Prostate gland (tissue), 2 donors: ENCODE measurements around the gene KCTD15. TPM values are rescaled to one million over a fixed set of nuclear protein-coding genes. Genes with fewer than 3 reads are reported as not detected.
"Not testable (repeated sequence)": the region's sequence is repeated elsewhere in the genome, so short reads cannot be mapped to it uniquely, and the experiment has no call there.

ENCODE experiments used
- DNase-seq: peaks from one replicate; pipeline ENCODE4 v3.0.0-alpha.2; 2019; ENCODE audit warnings: low spot score
- H3K27ac ChIP-seq, 2 donors: fragments of 200-600 bp; sonication (generic); 2 replicates each; pipeline ENCODE4 v1.5.1; 2017 to 2019
- H3K27me3 ChIP-seq: fragments of 200-600 bp; sonication (generic); replicated peaks from 2 replicates; pipeline ENCODE4 v1.5.1; 2019; ENCODE audit not compliant: insufficient read depth
- H3K36me3 ChIP-seq, 2 donors: fragments of 200-600 bp; sonication (generic); 1 replicate in 1 of 2; 2 replicates in 1 of 2; pipeline versions ENCODE4 v1.5.1 to v1.8.1; 2017 to 2019
- H3K4me1 ChIP-seq: fragments of 200-600 bp; sonication (generic); replicated peaks from 2 replicates; pipeline ENCODE4 v1.5.1; 2019
- H3K4me3 ChIP-seq, 2 donors: fragments of 200-600 bp; sonication (generic); 2 replicates each; pipeline ENCODE4 v1.5.1; 2017 to 2019
- H3K9me3 ChIP-seq: fragments of 200-600 bp; sonication (generic); 2 replicates; pipeline ENCODE4 v1.5.1; 2017
- POLR2A ChIP-seq: fragments of 450-650 bp; IDR thresholded peaks from one replicate; pipeline ENCODE4 v1.6.1; 2016; ENCODE audit warnings: antibody characterized with exemption, mild to moderate bottlenecking
- POLR2AphosphoS5 ChIP-seq: sonication (generic); formaldehyde crosslinking; IDR thresholded peaks from one replicate; pipeline ENCODE4 v1.6.1; 2017; ENCODE audit warnings: antibody characterized with exemption
- WGBS: methylation state at CpG from one replicate; pipeline ENCODE4 v1.1.5; 2018; 5-methylcytosine and 5-hydroxymethylcytosine counted together
- intact Hi-C: fragments of 100-400 bp; cut with DNase I; formaldehyde crosslinking; loops from one replicate; pipeline ENCODE4 v1.14.2; 2022
- total RNA-seq, 2 donors: library from RNA; depleted of rRNA; stranded (reverse); fragments of >200 nt; gene quantifications; one replicate each; pipeline ENCODE4 v1.1.0, GENCODE V29; 2016
- TF ChIP-seq, protein P1 (sequence below), 4 experiments: fragments of 200-600 bp in 2 of 4; fragments of 450-650 bp in 2 of 4; sonication (generic) in 2 of 4; IDR thresholded peaks; 1 replicate in 3 of 4; 2 replicates in 1 of 4; pipeline ENCODE4 v1.5.1; 2016 to 2019; ENCODE audit warnings: antibody characterized with exemption in 4 of 4, mild to moderate bottlenecking in 2 of 4, moderate library complexity in 2 of 4

KCTD15 gene
- total RNA-seq, 2 donors from 2014 or later, result 41.7 to 74.6 TPM

DNA sequence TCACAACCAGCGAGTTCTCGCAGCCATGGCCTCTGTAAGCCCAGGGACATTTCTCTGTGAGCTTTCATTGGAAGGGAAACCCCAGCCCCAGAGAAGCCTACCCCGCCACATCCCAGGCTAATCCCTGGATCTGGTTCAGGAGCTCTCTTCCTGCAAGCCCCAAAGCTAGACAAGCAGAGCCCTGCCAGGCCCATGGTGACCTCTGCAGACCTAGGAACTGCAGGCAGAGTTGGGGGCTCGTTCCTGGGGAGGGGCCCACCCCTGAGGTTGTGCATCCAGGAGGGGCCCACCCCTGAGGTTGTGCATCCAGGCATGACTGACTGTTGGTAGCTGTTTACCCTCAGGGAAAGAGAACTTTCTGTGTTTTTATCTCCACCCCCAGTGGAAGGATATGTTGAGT is 21.7 kb downstream of the KCTD15 start:
- Histone ChIP-seq H3K27me3 (no peaks in the 10 kb centered on the region), H3K4me1 (peaks cover 5% of the 10 kb centered on the region), H3K36me3 (no peaks in the 10 kb centered on the region), H3K27ac (no peak overlapping the region), H3K9me3 (no peaks in the 10 kb centered on the region), H3K4me3 (no peak overlapping the region)
- intact Hi-C loops, result no loop called here
- TF ChIP-seq, protein P1, sequence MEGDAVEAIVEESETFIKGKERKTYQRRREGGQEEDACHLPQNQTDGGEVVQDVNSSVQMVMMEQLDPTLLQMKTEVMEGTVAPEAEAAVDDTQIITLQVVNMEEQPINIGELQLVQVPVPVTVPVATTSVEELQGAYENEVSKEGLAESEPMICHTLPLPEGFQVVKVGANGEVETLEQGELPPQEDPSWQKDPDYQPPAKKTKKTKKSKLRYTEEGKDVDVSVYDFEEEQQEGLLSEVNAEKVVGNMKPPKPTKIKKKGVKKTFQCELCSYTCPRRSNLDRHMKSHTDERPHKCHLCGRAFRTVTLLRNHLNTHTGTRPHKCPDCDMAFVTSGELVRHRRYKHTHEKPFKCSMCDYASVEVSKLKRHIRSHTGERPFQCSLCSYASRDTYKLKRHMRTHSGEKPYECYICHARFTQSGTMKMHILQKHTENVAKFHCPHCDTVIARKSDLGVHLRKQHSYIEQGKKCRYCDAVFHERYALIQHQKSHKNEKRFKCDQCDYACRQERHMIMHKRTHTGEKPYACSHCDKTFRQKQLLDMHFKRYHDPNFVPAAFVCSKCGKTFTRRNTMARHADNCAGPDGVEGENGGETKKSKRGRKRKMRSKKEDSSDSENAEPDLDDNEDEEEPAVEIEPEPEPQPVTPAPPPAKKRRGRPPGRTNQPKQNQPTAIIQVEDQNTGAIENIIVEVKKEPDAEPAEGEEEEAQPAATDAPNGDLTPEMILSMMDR (IDR thresholded peaks at IDR 0.05), result no peak
- TF ChIP-seq POLR2AphosphoS5 (no peak), POLR2A (no peak)
- no peak for DNase-seq
- WGBS, result 88% methylated on average over 4 of the region's 4 CpGs

DNA sequence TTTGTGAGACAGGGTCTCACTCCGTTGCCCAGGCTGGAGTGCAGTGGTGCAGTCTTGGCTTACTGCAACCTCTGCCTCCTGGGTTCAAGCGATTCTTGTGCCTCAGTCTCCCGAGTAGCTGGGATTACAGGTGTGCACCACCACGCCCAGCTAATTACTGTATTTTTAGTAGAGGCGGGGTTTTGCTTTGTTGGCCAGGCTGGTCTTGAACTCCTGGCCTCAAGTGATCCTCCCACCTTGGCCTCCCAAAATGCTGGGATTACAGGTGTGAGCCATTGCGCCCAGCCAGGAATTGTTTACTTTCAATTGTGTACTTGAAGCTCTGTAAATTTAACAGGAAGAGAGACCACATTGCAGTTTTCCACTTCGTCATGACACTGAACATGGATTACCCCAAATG is 22.4 kb downstream of the KCTD15 start:
- WGBS, result 90% methylated on average over 7 of the region's 7 CpGs
- H3K36me3 ChIP-seq, H3K4me1 ChIP-seq, DNase-seq, H3K9me3 ChIP-seq, intact Hi-C loops, H3K27me3 ChIP-seq, H3K4me3 ChIP-seq: not testable (repeated sequence)
- peak overlapping the region; percentile 65 to 67 for H3K27ac ChIP-seq

- H3K9me3 ChIP-seq, result no peaks in the 10 kb centered on the region
- WGBS, result 43% methylated on average over 10 of the region's 10 CpGs
- intact Hi-C loops, result no loop called here
- TF ChIP-seq, protein P1 (IDR thresholded peaks at IDR 0.05), result no peak
- TF ChIP-seq POLR2AphosphoS5, result no peak
- TF ChIP-seq POLR2A, result no peak
- no peak for DNase-seq
- H3K4me3 ChIP-seq, result peak overlapping the region; percentile 4 to 27
- no peaks in the 10 kb centered on the region for H3K36me3 ChIP-seq
- H3K27ac ChIP-seq, result peak overlapping the region; percentile 65 to 67
- H3K4me1 ChIP-seq, result peaks cover 5% of the 10 kb centered on the region
- H3K27me3 ChIP-seq, result no peaks in the 10 kb centered on the region
Measured at GRCh38 chr19:33819506-33819879, 22.8 kb downstream of the KCTD15 start.

- Histone ChIP-seq H3K36me3 (no peaks in the 10 kb centered on the region), H3K9me3 (no peaks in the 10 kb centered on the region), H3K27me3 (no peaks in the 10 kb centered on the region), H3K4me1 (peaks cover 3% of the 10 kb centered on the region), H3K27ac (peak overlapping the region; percentile 65 to 67), H3K4me3 (peak overlapping the region; percentile 4 to 27)
- 3% methylated on average over 45 of the region's 61 CpGs for WGBS
- no peak for TF ChIP-seq POLR2A
- TF ChIP-seq, protein P1 (IDR thresholded peaks at IDR 0.05), result peak in 1 of 4 experiments; percentile 6
- TF ChIP-seq POLR2AphosphoS5, result peak; percentile 76
- DNase-seq, result peak; percentile 89
- intact Hi-C loops, result no loop called here
Measured at GRCh38 chr19:33819880-33820781, 23.5 kb downstream of the KCTD15 start.

DNA sequence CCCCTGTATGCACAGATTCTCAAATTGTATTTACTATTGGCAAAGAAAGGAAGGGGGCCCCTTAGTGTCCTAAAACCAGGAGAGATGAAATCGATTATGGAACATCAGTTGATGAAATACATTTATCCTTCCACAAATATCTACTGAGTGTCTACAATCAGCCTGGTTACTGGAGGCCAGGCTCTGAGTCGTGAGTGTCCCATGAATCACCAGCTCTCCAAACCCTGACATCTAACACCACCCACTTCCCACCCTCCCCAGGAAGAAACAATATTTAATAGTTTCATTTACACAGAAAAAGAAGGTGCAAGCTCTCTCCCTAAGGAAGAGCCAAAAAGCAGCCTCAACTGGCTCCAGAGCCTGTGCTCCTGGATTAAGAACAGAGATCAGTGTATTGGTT is 25.2 kb downstream of the KCTD15 start:
- H3K27ac ChIP-seq, result no peak overlapping the region
- intact Hi-C loops, result no loop called here
- H3K9me3 ChIP-seq, result no peaks in the 10 kb centered on the region
- H3K27me3 ChIP-seq, result no peaks in the 10 kb centered on the region
- TF ChIP-seq, protein P1 (IDR thresholded peaks at IDR 0.05), result no peak
- no peak for TF ChIP-seq POLR2AphosphoS5
- TF ChIP-seq POLR2A, result no peak
- H3K4me1 ChIP-seq, result no peaks in the 10 kb centered on the region
- no peaks in the 10 kb centered on the region for H3K36me3 ChIP-seq
- no peak for DNase-seq
- H3K4me3 ChIP-seq, result no peak overlapping the region
- WGBS, result 90% methylated on average over 2 of the region's 2 CpGs
